Karpas-422 (cell line): ENCODE data around the gene SPRED2. TPM values are rescaled to one million over a fixed set of nuclear protein-coding genes. Genes with fewer than 3 reads are reported as not detected.

ENCODE experiments used
- DNase-seq: peaks from one replicate; pipeline ENCODE4 v3.0.0-alpha.2; 2015
- H2AFZ ChIP-seq: fragments of 200-600 bp; sonication (generic); 2 replicates; pipeline ENCODE4 v1.6.1; 2014; ENCODE audit warnings: antibody characterized with exemption, low read length, mixed read lengths
- H3K27ac ChIP-seq: fragments of 200-600 bp; sonication (generic); 2 replicates; pipeline ENCODE4 v1.5.1; 2014; ENCODE audit warnings: mild to moderate bottlenecking, low read length, moderate library complexity
- H3K27me3 ChIP-seq: fragments of 200-600 bp; sonication (generic); 2 replicates; pipeline ENCODE4 v1.6.1; 2014; ENCODE audit warnings: low read length, mixed read lengths
- H3K36me3 ChIP-seq: fragments of 200-600 bp; sonication (generic); 2 replicates; pipeline ENCODE4 v1.6.1; 2014; ENCODE audit warnings: low read length, mixed read lengths; ENCODE audit not compliant: insufficient read depth
- H3K4me1 ChIP-seq: fragments of 200-600 bp; sonication (generic); 2 replicates; pipeline ENCODE4 v1.6.1; 2014; ENCODE audit warnings: mild to moderate bottlenecking, low read length, mixed read lengths
- H3K4me2 ChIP-seq: fragments of 200-600 bp; sonication (generic); 2 replicates; pipeline ENCODE4 v1.6.1; 2014; ENCODE audit warnings: low read length, low read depth, mild to moderate bottlenecking; ENCODE audit not compliant: poor library complexity, severe bottlenecking
- H3K4me3 ChIP-seq: fragments of 200-600 bp; sonication (generic); 2 replicates; pipeline ENCODE4 v1.5.1; 2014; ENCODE audit warnings: mild to moderate bottlenecking, antibody characterized with exemption, low read length, mixed read lengths
- H3K79me2 ChIP-seq: fragments of 200-600 bp; sonication (generic); 2 replicates; pipeline ENCODE4 v1.6.1; 2014; ENCODE audit warnings: mild to moderate bottlenecking, low read length, mixed read lengths
- H3K9ac ChIP-seq: fragments of 200-600 bp; sonication (generic); 2 replicates; pipeline ENCODE4 v1.6.0; 2014; ENCODE audit warnings: low read length
- H3K9me2 ChIP-seq: fragments of 200-600 bp; sonication (generic), shearing (Covaris generic); replicated peaks from 2 replicates; pipeline ENCODE4 v1.6.0; 2014; ENCODE audit warnings: mild to moderate bottlenecking, low read length, moderate library complexity; ENCODE audit not compliant: insufficient read depth
- H3K9me3 ChIP-seq: fragments of 300-700, 200-600 bp; sonication (generic); 2 replicates; pipeline ENCODE4 v1.6.1; 2014; ENCODE audit warnings: low read length, mixed read lengths
- H4K20me1 ChIP-seq: fragments of 200-600 bp; sonication (generic); 2 replicates; pipeline ENCODE4 v1.6.1; 2014; ENCODE audit warnings: mild to moderate bottlenecking, antibody characterized with exemption, low read length, low read depth; ENCODE audit not compliant: insufficient read depth
- total RNA-seq: library from RNA; depleted of rRNA; stranded (reverse); fragments of >200 nt; shearing (Covaris generic); gene quantifications from 2 replicates; pipeline ENCODE4 v1.2.3, GENCODE V29; 2014; ENCODE audit warnings: low replicate concordance

SPRED2 gene
- total RNA-seq, 1 experiment from 2014 or later: 11.9 TPM

DNA sequence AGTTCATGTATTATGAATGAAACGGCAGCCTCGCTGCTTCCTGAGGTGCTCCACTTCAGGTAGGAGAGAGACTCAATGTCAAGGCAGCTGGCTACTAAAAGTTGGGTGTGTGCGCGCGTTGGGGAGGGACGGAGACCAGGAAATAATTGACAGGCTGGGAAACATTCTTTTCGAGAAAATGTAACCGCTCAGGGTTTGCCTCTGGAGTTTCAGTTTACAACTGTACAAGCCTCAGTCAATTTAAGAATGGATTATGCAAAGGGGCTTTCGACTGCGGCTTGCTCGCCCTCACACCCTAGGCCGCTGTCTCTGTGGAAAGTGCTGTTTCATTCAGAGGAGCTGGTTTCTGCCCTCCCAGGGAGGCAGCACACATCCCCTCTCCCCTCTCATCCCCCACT is 4.4 kb upstream of the SPRED2 start:
- H3K4me2 ChIP-seq: peak overlapping the region; percentile 88
- H3K79me2 ChIP-seq: no peaks in the 10 kb centered on the region
- peak overlapping the region; percentile 91 for H2AFZ ChIP-seq
- H4K20me1 ChIP-seq: 0 out of 2 replicates have a peak, but pooled peaks cover under 1% of the 10 kb centered on the region
- H3K27me3 ChIP-seq: no peaks in the 10 kb centered on the region
- no peaks in the 10 kb centered on the region for H3K36me3 ChIP-seq
- H3K9me2 ChIP-seq: no peaks in the 10 kb centered on the region
- H3K27ac ChIP-seq: peak overlapping the region; percentile 21; the same call in 1 of the 2 replicates
- no peaks in the 10 kb centered on the region for H3K9me3 ChIP-seq
- H3K4me3 ChIP-seq: peak overlapping the region; percentile 71
- H3K9ac ChIP-seq: peak overlapping the region; percentile 77
- H3K4me1 ChIP-seq: peaks cover 37% of the 10 kb centered on the region
- DNase-seq: peak; percentile 64

DNA sequence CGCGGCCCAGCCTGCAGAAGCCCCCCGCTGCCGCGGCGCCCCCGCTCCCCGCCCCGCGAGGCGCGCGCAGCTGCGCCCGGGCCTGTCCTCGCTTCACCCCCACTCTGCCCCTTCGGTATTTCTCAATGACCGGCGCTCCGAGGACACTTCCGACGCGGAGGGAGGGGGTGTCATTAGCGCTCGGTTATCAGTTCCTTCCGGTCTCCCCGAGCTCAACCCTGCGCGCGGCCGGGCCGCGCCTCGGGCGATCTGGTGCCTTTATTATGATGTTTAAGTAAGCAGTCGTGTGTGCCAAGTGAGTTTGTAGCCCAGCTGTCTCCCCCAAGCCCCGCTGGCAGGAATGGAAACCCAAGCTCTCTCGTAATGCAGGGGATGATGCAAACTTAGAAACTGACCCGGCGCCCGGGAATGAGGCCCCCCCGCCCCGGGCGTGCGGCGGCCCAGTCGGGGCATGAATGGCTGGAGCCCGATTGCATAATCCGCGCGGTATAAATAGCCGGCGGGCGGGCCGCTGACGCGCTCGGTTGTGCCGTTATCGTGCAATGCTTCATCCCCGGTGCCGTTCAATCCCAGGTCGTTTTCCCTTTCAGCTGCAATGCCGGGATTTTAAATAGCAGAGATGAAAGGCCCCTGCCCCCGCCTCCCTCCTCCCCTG is 3.9 kb upstream of the SPRED2 start:
- Histone ChIP-seq H4K20me1 (0 out of 2 replicates have a peak, but pooled peaks cover 5% of the 10 kb centered on the region), H3K4me1 (peaks cover 37% of the 10 kb centered on the region), H3K27ac (peak overlapping the region; percentile 21; the same call in 1 of the 2 replicates), H3K36me3 (no peaks in the 10 kb centered on the region), H2AFZ (peak overlapping the region; percentile 91), H3K4me3 (peak overlapping the region; percentile 71), H3K9me3 (no peaks in the 10 kb centered on the region), H3K9me2 (no peaks in the 10 kb centered on the region), H3K79me2 (no peaks in the 10 kb centered on the region), H3K27me3 (no peaks in the 10 kb centered on the region), H3K4me2 (peak overlapping the region; percentile 88), H3K9ac (peak overlapping the region; percentile 77)
- peak; percentile 88 for DNase-seq

DNA sequence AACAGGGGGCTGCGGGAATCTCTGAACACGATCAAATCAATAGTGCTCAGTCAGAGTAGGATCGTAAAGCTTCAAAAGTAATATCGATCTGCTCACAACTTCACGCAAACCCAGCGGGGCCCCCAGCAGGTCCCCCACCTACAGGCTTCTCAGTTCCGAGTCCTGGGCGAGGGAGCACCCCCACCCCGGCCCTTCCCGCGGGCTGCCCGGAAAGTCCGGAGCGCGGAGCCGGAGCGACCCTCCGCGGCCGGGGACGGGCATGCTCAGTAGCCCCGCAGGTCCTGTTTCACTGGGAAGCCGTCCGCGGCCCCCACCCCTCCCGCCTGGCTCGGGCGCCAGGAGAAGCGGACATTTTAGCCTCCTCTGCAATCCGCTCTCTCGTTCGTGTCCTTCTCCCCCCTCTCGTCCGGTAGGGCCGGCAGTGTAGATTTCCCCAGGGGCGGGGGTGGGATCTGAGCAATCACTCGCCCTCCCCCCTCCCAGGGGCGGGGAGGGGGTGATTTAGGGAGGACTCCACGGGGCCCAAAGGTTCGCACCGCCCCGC is 3.3 kb upstream of the SPRED2 start:
- H3K9me3 ChIP-seq: no peaks in the 10 kb centered on the region
- H3K9me2 ChIP-seq: no peaks in the 10 kb centered on the region
- H3K4me1 ChIP-seq: peaks cover 41% of the 10 kb centered on the region
- H3K79me2 ChIP-seq: no peaks in the 10 kb centered on the region
- H2AFZ ChIP-seq: peak overlapping the region; percentile 91
- no peaks in the 10 kb centered on the region for H3K27me3 ChIP-seq
- peak; percentile 91 for DNase-seq
- no peaks in the 10 kb centered on the region for H3K36me3 ChIP-seq
- 0 out of 2 replicates have a peak, but pooled peaks cover 5% of the 10 kb centered on the region for H4K20me1 ChIP-seq
- H3K27ac ChIP-seq: peak overlapping the region; percentile 21; the same call in 1 of the 2 replicates
- peak overlapping the region; percentile 88 for H3K4me2 ChIP-seq
- H3K4me3 ChIP-seq: peak overlapping the region; percentile 71
- peak overlapping the region; percentile 77 for H3K9ac ChIP-seq

DNA sequence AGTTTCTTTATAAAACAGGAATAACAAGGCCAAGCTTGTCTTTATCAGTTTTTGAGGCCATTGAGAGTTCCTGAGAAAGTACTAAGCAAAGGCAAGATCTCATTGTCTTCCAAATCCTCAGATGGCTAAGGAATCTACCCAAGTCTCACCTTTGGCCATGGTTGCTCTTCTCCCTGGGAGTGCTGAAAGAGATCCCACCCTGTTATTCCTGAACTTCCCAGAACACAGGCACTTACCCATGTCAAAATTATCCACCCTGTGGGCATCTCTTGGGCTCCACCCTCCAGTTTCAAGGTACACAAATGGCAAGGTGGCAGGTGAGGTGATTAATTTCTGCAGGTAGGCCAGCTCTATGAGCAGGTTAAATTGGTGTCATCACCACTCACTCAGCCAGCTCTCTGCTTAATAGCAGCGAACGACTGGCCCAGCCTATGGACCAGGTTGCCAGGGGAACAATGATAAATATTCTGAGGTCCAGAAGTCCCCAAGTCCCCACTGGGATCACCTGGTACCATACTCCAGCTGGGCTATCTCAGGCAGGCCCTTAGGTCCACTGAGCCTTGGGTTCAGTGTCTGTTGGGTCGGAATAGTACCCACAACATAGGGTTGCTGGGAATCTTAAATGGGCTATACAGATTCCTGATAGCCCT is 2.3 kb upstream of the SPRED2 start:
- H3K9me2 ChIP-seq: no peaks in the 10 kb centered on the region

DNA sequence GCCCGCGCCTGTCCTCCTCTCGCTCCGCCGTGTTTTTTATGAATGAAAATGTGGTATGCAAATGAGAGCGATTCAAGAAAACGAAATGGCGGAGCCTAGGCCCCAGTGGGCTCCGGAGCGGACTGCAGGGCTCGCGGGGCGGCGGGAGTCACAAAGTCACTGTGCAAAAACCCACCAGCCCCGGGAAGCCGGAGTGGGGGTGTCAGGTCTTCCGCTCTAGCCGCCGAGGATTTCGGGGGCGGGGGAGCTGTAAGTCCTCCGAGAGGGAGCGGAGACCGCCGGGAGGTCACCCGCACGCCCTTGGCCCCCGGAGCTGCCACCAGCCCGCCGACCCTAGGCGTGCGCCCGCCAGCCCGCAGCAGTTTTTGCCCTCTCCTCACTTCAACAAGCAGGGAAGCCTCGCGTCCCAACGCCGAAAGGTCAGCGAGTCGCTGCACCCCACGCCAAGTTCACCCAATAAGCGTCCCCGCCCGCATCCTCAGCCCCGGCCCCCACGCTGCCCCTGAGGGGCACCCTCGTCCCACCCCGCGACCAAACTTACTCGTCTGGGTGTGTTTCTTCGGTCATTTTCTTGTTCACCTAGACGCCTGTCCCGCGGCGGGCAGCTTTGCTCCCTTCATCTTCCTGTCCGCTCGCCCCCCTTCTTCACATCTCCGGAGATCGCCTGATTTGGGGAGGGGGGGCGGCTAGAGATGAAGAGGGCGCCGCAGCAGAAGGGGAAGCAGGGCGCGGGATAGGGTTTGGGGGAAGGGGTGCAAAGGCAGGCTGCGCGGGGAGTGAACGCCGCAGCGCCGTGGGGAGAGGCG is 775 bp downstream of the SPRED2 start:
- Histone ChIP-seq H3K4me1 (peaks cover 26% of the 10 kb centered on the region), H3K27me3 (no peaks in the 10 kb centered on the region), H3K9me3 (no peaks in the 10 kb centered on the region), H3K79me2 (no peaks in the 10 kb centered on the region), H3K4me2 (peak overlapping the region; percentile 93), H3K9me2 (no peaks in the 10 kb centered on the region), H2AFZ (peak overlapping the region; percentile 94), H3K9ac (peak overlapping the region; percentile 76), H3K27ac (peak overlapping the region; percentile 26; the same call in 1 of the 2 replicates), H4K20me1 (peaks cover 45% of the 10 kb centered on the region), H3K4me3 (peak overlapping the region; percentile 89), H3K36me3 (no peaks in the 10 kb centered on the region)
- peak; percentile 91 for DNase-seq

More for the DNA sequence above, 2.3 kb upstream of the SPRED2 start:
- Histone ChIP-seq H3K9me3 (no peaks in the 10 kb centered on the region), H3K4me1 (peaks cover 47% of the 10 kb centered on the region), H2AFZ (no peak overlapping the region), H3K9ac (0 out of 2 replicates have a peak overlapping the region, but pooled peaks have one; percentile 77), H3K27ac (no peak overlapping the region), H3K4me2 (no peak overlapping the region), H3K27me3 (no peaks in the 10 kb centered on the region), H3K4me3 (no peak overlapping the region), H4K20me1 (peaks cover 14% of the 10 kb centered on the region), H3K36me3 (no peaks in the 10 kb centered on the region), H3K79me2 (no peaks in the 10 kb centered on the region)
- no peak for DNase-seq

DNA sequence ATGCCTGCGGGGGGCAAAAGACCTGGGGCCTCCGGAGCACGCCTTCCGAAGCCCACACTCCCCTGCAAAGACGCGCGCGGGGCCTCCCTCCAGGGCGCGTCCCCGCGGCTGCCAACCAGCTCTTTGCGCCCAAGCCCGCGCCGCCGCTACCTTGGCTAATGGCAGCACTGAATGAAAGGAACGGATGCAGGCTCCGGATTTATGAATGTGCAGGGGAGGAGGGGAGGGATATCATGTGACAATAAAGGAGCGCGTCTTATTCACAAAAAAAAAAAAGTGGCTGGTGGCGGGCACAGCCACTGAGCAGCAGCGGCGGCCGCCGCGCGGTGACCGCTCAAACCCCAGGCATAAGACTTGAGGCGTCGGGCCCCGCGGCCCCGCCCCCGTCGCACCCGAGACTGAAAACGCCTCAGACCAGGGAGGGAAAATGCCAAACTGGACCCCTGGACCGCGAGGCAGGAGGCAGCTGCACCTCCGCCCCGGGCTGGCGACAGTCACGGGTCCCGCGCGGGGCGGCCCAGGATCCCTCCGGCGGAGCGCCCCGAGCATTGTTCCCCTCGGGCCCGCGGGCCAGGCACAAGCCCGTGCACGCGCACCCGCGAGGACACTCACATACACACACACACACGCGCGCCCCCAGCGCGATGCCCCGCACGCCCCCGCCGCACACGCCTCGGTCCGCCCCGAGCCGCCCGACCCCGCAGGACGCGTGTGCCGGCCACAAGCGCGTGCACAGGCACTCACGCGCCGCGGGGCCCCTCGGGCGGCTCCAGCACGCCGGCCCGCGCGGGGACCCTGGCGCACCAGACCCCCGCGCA is 1.6 kb downstream of the SPRED2 start:
- DNase-seq: peak; percentile 78
- Histone ChIP-seq H4K20me1 (peaks cover 53% of the 10 kb centered on the region), H3K27me3 (no peaks in the 10 kb centered on the region), H2AFZ (no peak overlapping the region), H3K36me3 (no peaks in the 10 kb centered on the region), H3K79me2 (no peaks in the 10 kb centered on the region), H3K4me3 (peak overlapping the region; percentile 89), H3K4me2 (peak overlapping the region; percentile 93), H3K4me1 (peaks cover 23% of the 10 kb centered on the region), H3K9me2 (no peaks in the 10 kb centered on the region), H3K27ac (no peak overlapping the region), H3K9ac (peak overlapping the region; percentile 76), H3K9me3 (no peaks in the 10 kb centered on the region)

DNA sequence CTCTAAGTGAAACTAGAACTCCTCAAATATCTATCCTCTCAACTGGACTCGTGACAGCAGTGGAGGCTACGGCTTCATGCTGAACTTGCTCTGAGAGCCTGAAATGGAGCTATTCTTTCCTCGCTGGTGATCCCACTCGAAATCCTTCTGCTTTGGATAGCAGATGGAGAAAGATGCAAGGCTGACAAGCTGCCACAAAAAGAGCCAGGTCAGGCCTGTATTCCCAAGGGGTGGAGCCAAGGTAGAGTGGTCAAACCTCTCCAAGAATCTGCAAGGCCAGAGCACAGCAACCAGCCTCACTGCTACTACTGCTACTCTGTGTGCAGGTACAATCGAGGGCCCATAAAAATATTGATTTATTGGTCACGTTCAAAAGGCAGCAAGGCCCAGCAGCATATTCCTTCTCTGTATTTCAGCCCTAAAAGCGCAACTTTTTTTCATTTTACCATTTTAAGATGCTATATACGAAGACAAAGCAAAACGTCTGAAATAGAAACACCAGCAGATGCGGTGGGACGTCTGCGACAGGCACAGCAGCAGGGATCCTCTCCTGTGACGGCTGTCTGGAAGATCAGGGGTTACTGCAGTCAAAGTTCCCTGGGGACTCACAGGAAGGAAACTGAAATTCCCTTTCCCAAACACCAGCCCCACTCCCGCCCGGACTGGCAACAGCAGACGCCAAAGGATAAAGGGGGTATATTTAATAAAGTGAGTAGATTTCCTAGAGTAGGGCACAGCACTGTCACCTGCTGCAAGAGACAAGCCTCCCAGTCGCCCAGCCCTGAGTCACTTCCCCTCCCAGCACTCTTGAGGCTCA is 2.4 kb downstream of the SPRED2 start:
- Histone ChIP-seq H3K27ac (no peak overlapping the region), H3K36me3 (no peaks in the 10 kb centered on the region), H3K9me2 (no peaks in the 10 kb centered on the region), H3K27me3 (no peaks in the 10 kb centered on the region), H2AFZ (no peak overlapping the region), H3K79me2 (no peaks in the 10 kb centered on the region), H3K4me1 (peaks cover 17% of the 10 kb centered on the region), H3K4me3 (peak overlapping the region; percentile 89), H3K4me2 (peak overlapping the region; percentile 93), H3K9me3 (no peaks in the 10 kb centered on the region), H4K20me1 (peaks cover 61% of the 10 kb centered on the region), H3K9ac (peak overlapping the region; percentile 76)
- no peak for DNase-seq
